Measurements from ENCODE around the gene BIRC6. TPM values are rescaled to one million over a fixed set of nuclear protein-coding genes. Genes with fewer than 3 reads are reported as not detected.

Gene BIRC6
- total RNA-seq, 4 donors from 2014 or later, result 97.4 to 259 (median 164) TPM

- Histone ChIP-seq H3K4me3 (no peak overlapping the region), H3K9me3 (no peaks in the 10 kb centered on the region), H3K4me1 (no peaks in the 10 kb centered on the region), H3K27ac (no peak overlapping the region), H3K27me3 (no peaks in the 10 kb centered on the region), H3K36me3 (no peaks in the 10 kb centered on the region)
- DNase-seq, result no peak
- TF ChIP-seq POLR2A (IDR thresholded peaks at IDR 0.05) (no peak), CTCF (IDR thresholded peaks at IDR 0.05) (no peak)
- intact Hi-C loops (cut with DNase I; ENCODE audit: low total_unique reads), result no loop called here
Measured at GRCh38 chr2:32463110-32463509, 106.3 kb downstream of the BIRC6 start.

GRCh38 chr2:32464431-32464830 is 107.6 kb downstream of the BIRC6 start:
- TF ChIP-seq CTCF (IDR thresholded peaks at IDR 0.05), result no peak
- TF ChIP-seq POLR2A (IDR thresholded peaks at IDR 0.05), result no peak
- no peaks in the 10 kb centered on the region for H3K36me3 ChIP-seq
- H3K27me3 ChIP-seq, result no peaks in the 10 kb centered on the region
- no peaks in the 10 kb centered on the region for H3K9me3 ChIP-seq
- no peak for DNase-seq
- intact Hi-C loops (cut with DNase I; ENCODE audit: low total_unique reads), result no loop called here
- no peaks in the 10 kb centered on the region for H3K4me1 ChIP-seq
- H3K4me3 ChIP-seq, result no peak overlapping the region
- H3K27ac ChIP-seq, result no peak overlapping the region

- DNase-seq, result no peak
- no peak for TF ChIP-seq CTCF (IDR thresholded peaks at IDR 0.05)
- TF ChIP-seq POLR2A (IDR thresholded peaks at IDR 0.05), result no peak
- Histone ChIP-seq H3K4me1 (no peaks in the 10 kb centered on the region), H3K27ac (no peak overlapping the region), H3K36me3 (no peaks in the 10 kb centered on the region), H3K4me3 (no peak overlapping the region), H3K27me3 (no peaks in the 10 kb centered on the region), H3K9me3 (no peaks in the 10 kb centered on the region)
- intact Hi-C loops (cut with DNase I; ENCODE audit: low total_unique reads), result no loop called here
Measured at GRCh38 chr2:32472605-32473004, 115.8 kb downstream of the BIRC6 start.

DNA sequence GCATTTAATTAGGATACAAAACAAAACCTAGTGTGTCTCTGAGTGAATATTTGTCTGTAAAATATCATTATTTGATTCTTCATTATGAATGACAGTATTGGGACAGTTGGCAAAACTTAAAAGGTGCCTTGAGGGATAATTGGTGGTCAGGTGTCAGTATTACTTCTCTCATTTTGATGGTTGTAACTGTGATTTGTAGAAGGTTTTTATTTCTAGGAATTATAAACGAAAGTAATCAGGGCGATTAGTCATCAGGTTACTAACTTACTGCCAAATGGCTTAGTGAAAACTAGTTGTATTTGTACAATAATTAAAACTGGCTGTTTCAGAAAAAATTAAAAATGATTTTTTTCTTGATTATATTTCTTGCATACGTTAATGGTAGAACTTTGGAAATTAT is 117.6 kb downstream of the BIRC6 start:
- TF ChIP-seq CTCF (IDR thresholded peaks at IDR 0.05) (no peak), POLR2A (IDR thresholded peaks at IDR 0.05) (no peak)
- DNase-seq, result no peak
- Histone ChIP-seq H3K27me3 (no peaks in the 10 kb centered on the region), H3K9me3 (no peaks in the 10 kb centered on the region), H3K36me3 (no peaks in the 10 kb centered on the region), H3K27ac (no peak overlapping the region), H3K4me1 (no peaks in the 10 kb centered on the region), H3K4me3 (no peak overlapping the region)
- intact Hi-C loops (cut with DNase I; ENCODE audit: low total_unique reads), result no loop called here

GRCh38 chr2:32478889-32479620 is 122.2 kb downstream of the BIRC6 start:
- Histone ChIP-seq H3K36me3 (no peaks in the 10 kb centered on the region), H3K27me3 (no peaks in the 10 kb centered on the region), H3K4me1 (no peaks in the 10 kb centered on the region), H3K27ac (no peak overlapping the region), H3K9me3 (no peaks in the 10 kb centered on the region), H3K4me3 (no peak overlapping the region)
- TF ChIP-seq CTCF (IDR thresholded peaks at IDR 0.05), result no peak
- TF ChIP-seq POLR2A (IDR thresholded peaks at IDR 0.05), result no peak
- intact Hi-C loops (cut with DNase I; ENCODE audit: low total_unique reads), result no loop called here
- no peak for DNase-seq

Measured in uterus (tissue), 4 donors.